Tibial artery (tissue), 4 donors: Measurements from ENCODE around the gene COBLL1.

Experiments used
- DNase-seq, 2 donors: peaks; one replicate each; pipeline ENCODE4 v3.0.0-alpha.2; 2019
- H3K27ac ChIP-seq, 2 donors: fragments of 200-600 bp; sonication (generic) in 1 of 2; 1 replicate in 1 of 2; 2 replicates in 1 of 2; pipeline ENCODE4 v1.5.1; 2018 to 2019; ENCODE audit warnings: mild to moderate bottlenecking in 1 of 2
- H3K27me3 ChIP-seq, 2 donors: fragments of 200-600 bp; sonication (generic) in 1 of 2; one replicate each; pipeline versions ENCODE4 v1.5.1 to v1.6.0; 2016 to 2019
- H3K36me3 ChIP-seq, 3 donors: fragments of 200-600 bp; sonication (generic) in 2 of 3; one replicate each; pipeline ENCODE4 v1.5.1; 2016 to 2019; ENCODE audit warnings: mild to moderate bottlenecking in 2 of 3
- H3K4me1 ChIP-seq, 4 donors: fragments of 200-600 bp; sonication (generic) in 2 of 4; 1 replicate in 3 of 4; 2 replicates in 1 of 4; pipeline ENCODE4 v1.5.1; 2016 to 2019
- H3K4me3 ChIP-seq, 2 donors: fragments of 200-600 bp; sonication (generic) in 1 of 2; 1 replicate in 1 of 2; 2 replicates in 1 of 2; pipeline ENCODE4 v1.5.1; 2018 to 2019; ENCODE audit warnings: mild to moderate bottlenecking in 2 of 2
- H3K9me3 ChIP-seq, 3 donors: fragments of 200-600 bp; sonication (generic) in 1 of 3; one replicate each; pipeline ENCODE4 v1.5.1; 2016 to 2019
- CTCF ChIP-seq, 2 experiments: fragments of 200-600 bp in 1 of 2; fragments of 450-650 bp in 1 of 2; IDR thresholded peaks; one replicate each; pipeline ENCODE4 v1.5.1; 2017 to 2019; ENCODE audit warnings: antibody characterized with exemption in 2 of 2, mild to moderate bottlenecking in 1 of 2, moderate library complexity in 1 of 2
- intact Hi-C: fragments of 100-400 bp; cut with DNase I; formaldehyde crosslinking; loops from one replicate; pipeline ENCODE4 v1.15.0; 2023; ENCODE audit warnings: low total_unique reads

Gene COBLL1

GRCh38 chr2:164837807-164838206 is 3.8 kb downstream of the COBLL1 start:
- no peak for TF ChIP-seq CTCF (IDR thresholded peaks at IDR 0.05)
- peak overlapping the region; percentile 79 to 98 for H3K27ac ChIP-seq
- H3K9me3 ChIP-seq = no peaks in the 10 kb centered on the region
- H3K4me1 ChIP-seq = peaks cover 0 to 73% (median 25%) of the 10 kb centered on the region in 4 donors
- DNase-seq = no peak
- H3K4me3 ChIP-seq = peak overlapping the region; percentile 89 to 96
- H3K27me3 ChIP-seq = no peaks in the 10 kb centered on the region
- H3K36me3 ChIP-seq = no peaks in the 10 kb centered on the region
- intact Hi-C loops = no loop called here

DNA sequence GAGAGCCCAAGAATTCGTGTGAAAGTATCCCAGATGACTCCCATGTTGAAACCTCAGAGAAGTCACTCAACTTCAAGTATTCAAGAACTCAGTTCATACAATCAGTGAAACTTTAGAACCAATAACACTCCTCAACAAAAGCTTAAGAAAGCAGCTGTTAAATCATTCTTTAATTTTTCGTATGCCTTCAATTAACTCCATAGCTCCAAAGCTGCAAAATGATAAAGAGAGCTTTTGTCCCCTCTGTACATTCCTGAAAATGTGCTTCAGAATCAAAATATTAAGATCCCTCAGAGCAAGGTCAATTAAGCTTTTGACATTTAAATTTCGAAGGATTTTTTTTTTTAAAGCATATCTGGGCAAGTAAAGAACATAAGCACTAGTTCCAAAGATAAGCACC is 4.7 kb downstream of the COBLL1 start:
- Histone ChIP-seq H3K4me3 (peak overlapping the region; percentile 89 to 96), H3K4me1 (peaks cover 0 to 75% (median 29%) of the 10 kb centered on the region in 4 donors)

GRCh38 chr2:164835302-164835701 is 6.3 kb downstream of the COBLL1 start:
- Histone ChIP-seq H3K9me3 (no peaks in the 10 kb centered on the region), H3K27ac (peak overlapping the region; percentile 79 to 98), H3K27me3 (no peaks in the 10 kb centered on the region), H3K4me3 (no peak overlapping the region), H3K36me3 (no peaks in the 10 kb centered on the region), H3K4me1 (peaks cover 0 to 91% (median 37%) of the 10 kb centered on the region in 4 donors)
- no peak for TF ChIP-seq CTCF (IDR thresholded peaks at IDR 0.05)
- intact Hi-C loops = no loop called here
- no peak for DNase-seq

More for the DNA sequence above, 4.7 kb downstream of the COBLL1 start:
- no peak for DNase-seq
- peak overlapping the region; percentile 79 to 98 for H3K27ac ChIP-seq
- no peaks in the 10 kb centered on the region for H3K27me3 ChIP-seq
- no peak for TF ChIP-seq CTCF (IDR thresholded peaks at IDR 0.05)
- H3K36me3 ChIP-seq = no peaks in the 10 kb centered on the region
- no peaks in the 10 kb centered on the region for H3K9me3 ChIP-seq
- intact Hi-C loops = no loop called here

GRCh38 chr2:164831887-164832286 is 9.7 kb downstream of the COBLL1 start:
- H3K4me3 ChIP-seq = no peak overlapping the region
- H3K27ac ChIP-seq = peak overlapping the region; percentile 79 to 98
- TF ChIP-seq CTCF (IDR thresholded peaks at IDR 0.05) = no peak
- H3K9me3 ChIP-seq = no peaks in the 10 kb centered on the region
- no peaks in the 10 kb centered on the region for H3K36me3 ChIP-seq
- intact Hi-C loops = no loop called here
- DNase-seq = no peak
- no peaks in the 10 kb centered on the region for H3K27me3 ChIP-seq
- peaks cover 0 to 98% (median 41%) of the 10 kb centered on the region in 4 donors for H3K4me1 ChIP-seq

DNA sequence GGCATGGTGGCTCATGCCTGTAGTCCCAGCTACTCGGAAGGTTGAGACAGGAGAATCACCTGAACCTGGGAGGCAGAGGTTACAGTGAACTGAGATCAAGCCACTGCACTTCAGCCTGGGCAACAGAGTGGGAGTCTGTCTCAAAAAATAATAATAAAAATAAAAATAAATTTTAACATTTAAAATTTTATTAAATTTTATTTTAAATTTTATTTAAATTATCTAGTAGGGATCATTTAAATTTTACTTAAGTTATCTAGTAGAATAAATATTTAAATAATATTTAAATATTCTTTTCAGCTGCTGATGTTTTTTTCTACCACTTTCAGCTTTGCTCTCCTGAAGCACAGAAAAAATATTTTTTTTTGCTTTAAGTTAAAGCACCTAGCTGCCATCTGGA is 10.4 kb downstream of the COBLL1 start:
- H3K4me3 ChIP-seq = no peak overlapping the region
- DNase-seq = no peak
- peak overlapping the region; percentile 79 to 98 for H3K27ac ChIP-seq
- intact Hi-C loops = no loop called here
- no peaks in the 10 kb centered on the region for H3K36me3 ChIP-seq
- H3K9me3 ChIP-seq = no peaks in the 10 kb centered on the region
- peaks cover 0 to 98% (median 42%) of the 10 kb centered on the region in 4 donors for H3K4me1 ChIP-seq
- no peaks in the 10 kb centered on the region for H3K27me3 ChIP-seq
- TF ChIP-seq CTCF (IDR thresholded peaks at IDR 0.05) = no peak
